Testis (tissue), 3 donors: ENCODE measurements around the gene SACM1L. TPM values are rescaled to one million over a fixed set of nuclear protein-coding genes. Genes with fewer than 3 reads are reported as not detected.

ENCODE experiments used
- DNase-seq: peaks from one replicate; pipeline ENCODE4 v3.0.0-alpha.2; 2019
- H3K27ac ChIP-seq, 2 donors: fragments of 200-600 bp; sonication (generic); one replicate each; pipeline ENCODE4 v1.5.1; 2019
- H3K27me3 ChIP-seq: fragments of 200-600 bp; sonication (generic); one replicate; pipeline ENCODE4 v1.5.1; 2019
- H3K36me3 ChIP-seq: fragments of 200-600 bp; sonication (generic); one replicate; pipeline ENCODE4 v1.5.1; 2017; ENCODE audit warnings: low read depth; ENCODE audit errors: missing control alignments
- H3K4me1 ChIP-seq: fragments of 200-600 bp; sonication (generic); one replicate; pipeline ENCODE4 v1.5.1; 2019
- H3K4me3 ChIP-seq, 2 donors: fragments of 200-600 bp; sonication (generic); one replicate each; pipeline ENCODE4 v1.5.1; 2017 to 2019
- H3K9me3 ChIP-seq: fragments of 200-600 bp; sonication (generic); one replicate; pipeline ENCODE4 v1.5.1; 2017
- CTCF ChIP-seq, 3 experiments: fragments of 450-650 bp in 2 of 3; fragments of 200-600 bp in 1 of 3; sonication (generic) in 1 of 3; IDR thresholded peaks; one replicate each; pipeline ENCODE4 v1.5.1; 2016 to 2019; ENCODE audit warnings: antibody characterized with exemption in 3 of 3, mild to moderate bottlenecking in 2 of 3, moderate library complexity in 1 of 3
- POLR2A ChIP-seq: fragments of 450-650 bp; IDR thresholded peaks from one replicate; pipeline ENCODE4 v1.6.1; 2017; ENCODE audit warnings: antibody characterized with exemption, mild to moderate bottlenecking, moderate library complexity
- WGBS, 2 donors: methylation state at CpG; one replicate each; pipeline ENCODE4 v1.1.5; 2018; 5-methylcytosine and 5-hydroxymethylcytosine counted together
- intact Hi-C: fragments of 100-400 bp; cut with DNase I; formaldehyde crosslinking; loops from one replicate; pipeline ENCODE4 v1.15.1; 2023; ENCODE audit warnings: low total_unique reads
- polyA plus RNA-seq: library from polyadenylated mRNA; stranded (reverse); fragments of 350-450 nt; fragmentation: Illumina TruSeq; extraction: RNeasy Lipid Tissue Mini Kit (QIAGEN cat#74804); gene quantifications from one replicate; pipeline ENCODE4 v1.2.3, GENCODE V29; 2014; ENCODE audit warnings: low read depth, low replicate concordance; ENCODE audit not compliant: insufficient read depth
- total RNA-seq, 2 donors: library from RNA; depleted of rRNA; stranded (reverse); fragments of >200 nt; gene quantifications; one replicate each; pipeline ENCODE4 v1.2.3, GENCODE V29; 2016

The SACM1L gene
- total and polyA plus RNA-seq, 3 donors from 2014 or later: 25.9 to 60.1 (median 48.3) TPM

DNA sequence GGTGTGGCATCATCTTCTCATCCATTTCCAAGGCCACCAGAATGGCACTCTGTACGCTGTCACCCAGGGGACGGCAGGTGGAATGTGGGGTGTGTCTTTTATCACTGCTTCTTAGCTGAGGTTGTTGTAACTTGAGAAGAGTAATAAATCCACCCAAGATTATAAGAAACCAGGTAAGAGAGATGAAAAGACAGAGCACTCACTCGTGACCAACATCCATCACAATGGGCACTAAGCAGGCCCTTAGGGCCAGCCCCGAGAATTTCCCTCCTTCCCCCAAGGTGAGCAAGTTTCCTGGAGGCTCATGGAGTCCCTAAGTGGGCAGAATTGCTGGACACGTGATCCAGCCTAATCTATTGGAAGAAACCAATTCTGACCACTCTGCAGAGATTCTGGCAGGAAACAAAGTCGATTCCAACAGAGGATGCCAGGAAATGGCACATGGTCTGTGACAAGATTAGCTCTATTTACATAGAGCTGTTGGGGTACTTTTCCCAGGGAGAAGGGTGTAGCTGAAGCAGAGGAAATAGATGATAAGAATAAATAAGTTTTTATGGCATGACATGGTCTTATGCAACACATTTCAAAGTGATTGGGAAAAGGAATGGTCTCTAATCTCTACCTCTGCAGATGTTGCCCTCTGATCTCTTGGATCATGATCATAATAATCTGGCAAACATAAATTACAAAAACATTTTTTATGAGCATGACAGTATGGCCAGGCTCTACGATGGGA lies 84.7 kb downstream of the SACM1L start:
- intact Hi-C loops: no loop called here
- Histone ChIP-seq H3K36me3 (no peaks in the 10 kb centered on the region), H3K4me3 (no peak overlapping the region), H3K27me3 (no peaks in the 10 kb centered on the region), H3K4me1 (no peaks in the 10 kb centered on the region), H3K27ac (no peak overlapping the region), H3K9me3 (no peaks in the 10 kb centered on the region)
- TF ChIP-seq CTCF (IDR thresholded peaks at IDR 0.05): no peak
- no peak for TF ChIP-seq POLR2A
- 74 to 84% methylated on average over 7 of the region's 7 CpGs for WGBS, 2 donors
- no peak for DNase-seq

DNA sequence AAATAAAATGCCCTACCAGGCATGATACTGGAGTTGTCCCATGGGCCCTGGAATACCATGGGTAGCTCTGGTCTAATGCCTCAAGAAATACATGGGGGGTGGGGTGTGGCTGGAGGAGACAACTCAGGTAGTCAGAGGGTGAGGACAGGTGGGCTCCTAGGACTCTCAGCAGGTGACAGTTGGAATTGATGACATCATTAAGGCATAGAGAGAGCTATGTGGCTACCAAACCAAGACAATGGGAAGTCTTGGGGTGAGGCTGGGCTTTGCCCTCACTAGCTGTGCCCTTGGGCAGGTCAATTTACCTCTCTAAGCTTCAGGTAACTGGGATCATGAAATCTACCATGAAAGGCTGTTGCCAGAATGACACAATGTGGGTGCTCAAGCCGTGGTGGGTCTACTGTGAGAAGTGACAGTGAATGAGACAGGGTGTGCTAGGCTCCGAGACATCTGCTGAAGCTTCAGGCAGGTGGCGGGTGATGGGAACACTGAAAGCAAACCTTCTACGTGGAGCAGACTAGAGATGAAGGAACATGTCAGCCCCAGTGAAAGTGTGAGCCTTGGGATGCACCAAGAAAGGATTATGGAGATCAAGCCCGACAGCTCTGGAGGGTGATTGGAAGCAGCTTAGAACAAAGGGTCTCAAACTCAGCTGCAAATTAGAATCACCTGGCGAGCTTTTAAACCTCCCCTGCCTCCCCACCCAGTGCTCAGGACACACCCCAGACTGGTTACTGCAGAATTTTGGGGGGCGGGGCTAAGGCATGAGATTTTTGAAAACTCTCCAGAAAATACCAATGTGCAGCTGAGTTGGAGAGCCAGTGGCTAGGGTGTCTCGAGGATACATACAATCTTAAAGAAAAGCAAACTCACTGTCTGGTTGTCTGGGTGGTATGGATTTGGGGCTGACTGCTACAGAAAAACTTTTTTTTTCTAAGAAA lies 85.7 kb downstream of the SACM1L start:
- no peaks in the 10 kb centered on the region for H3K9me3 ChIP-seq
- no peak overlapping the region for H3K27ac ChIP-seq
- H3K4me1 ChIP-seq: no peaks in the 10 kb centered on the region
- H3K36me3 ChIP-seq: no peaks in the 10 kb centered on the region
- no peak overlapping the region for H3K4me3 ChIP-seq
- H3K27me3 ChIP-seq: no peaks in the 10 kb centered on the region
- intact Hi-C loops: no loop called here
- peak; percentile 1 for DNase-seq
- 80 to 90% methylated on average over 8 of the region's 8 CpGs for WGBS, 2 donors
- no peak for TF ChIP-seq CTCF (IDR thresholded peaks at IDR 0.05)
- no peak for TF ChIP-seq POLR2A

DNA sequence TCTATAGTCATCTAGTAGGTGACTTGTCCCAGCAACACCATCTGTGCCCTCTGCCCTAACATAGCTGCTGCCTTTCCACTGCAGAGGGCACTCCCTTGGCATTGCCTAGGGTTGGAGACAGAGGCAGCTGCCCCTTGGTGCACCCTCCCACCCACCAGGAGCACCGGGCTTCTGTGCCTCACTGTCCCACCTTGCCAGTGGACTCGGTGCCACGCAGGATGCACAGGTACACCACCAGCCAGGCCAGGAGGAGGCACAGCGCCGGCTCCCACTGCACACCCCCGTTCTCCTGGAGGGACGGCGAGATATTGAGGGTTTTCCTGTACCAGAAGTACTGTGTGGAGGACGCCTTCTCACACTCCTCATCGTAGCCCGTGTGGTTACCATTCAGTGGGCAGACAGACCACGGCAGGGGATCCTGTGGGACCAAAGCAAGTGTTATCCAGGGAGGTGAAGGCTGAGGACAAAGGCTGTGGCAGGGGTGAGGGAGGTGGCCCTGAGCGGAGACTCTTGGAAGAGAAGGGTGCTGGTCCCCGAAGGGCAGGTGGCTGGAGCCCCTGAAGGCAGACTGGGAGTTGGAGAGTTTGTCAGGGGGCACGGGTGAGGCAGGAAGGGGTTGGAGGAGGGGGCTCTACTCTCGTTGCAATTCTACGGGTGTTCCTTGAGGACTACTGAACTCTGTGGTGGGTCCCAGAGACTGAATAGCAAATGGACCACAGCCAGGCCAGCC lies 86.5 kb downstream of the SACM1L start:
- Histone ChIP-seq H3K27me3 (no peaks in the 10 kb centered on the region), H3K9me3 (no peaks in the 10 kb centered on the region), H3K27ac (no peak overlapping the region), H3K4me3 (no peak overlapping the region), H3K36me3 (no peaks in the 10 kb centered on the region), H3K4me1 (no peaks in the 10 kb centered on the region)
- no peak for DNase-seq
- intact Hi-C loops: no loop called here
- WGBS, 2 donors: 72 to 84% methylated on average over 15 to 17 of the region's 17 CpGs
- TF ChIP-seq POLR2A (no peak), CTCF (IDR thresholded peaks at IDR 0.05) (no peak)

- Histone ChIP-seq H3K9me3 (no peaks in the 10 kb centered on the region), H3K4me1 (no peaks in the 10 kb centered on the region), H3K27ac (no peak overlapping the region), H3K27me3 (no peaks in the 10 kb centered on the region), H3K36me3 (no peaks in the 10 kb centered on the region), H3K4me3 (no peak overlapping the region)
- TF ChIP-seq CTCF (IDR thresholded peaks at IDR 0.05) (no peak), POLR2A (no peak)
- intact Hi-C loops: no loop called here
- no peak for DNase-seq
- WGBS, 2 donors: 46 to 67% methylated on average over 3 of the region's 3 CpGs
Measured at GRCh38 chr3:45776301-45776595, 87.1 kb downstream of the SACM1L start.
